Lung (tissue), 12 donors: Measurements from ENCODE around the gene DLG2. TPM values are rescaled to one million over a fixed set of nuclear protein-coding genes. Genes with fewer than 3 reads are reported as not detected.

Experiments
- ATAC-seq: fragments of 200-7000 bp; cut with Tn5 transposase; one replicate; pipeline ENCODE4 v1.9.1; 2020; ENCODE audit warnings: moderate number of reproducible peaks; ENCODE audit not compliant: insufficient read depth, low FRiP score
- DNase-seq, 3 donors: peaks; one replicate each; pipeline ENCODE4 v3.0.0-alpha.2; 2013 to 2017
- H3K27ac ChIP-seq, 2 donors: one replicate each; pipeline ENCODE4 v1.5.1; 2013; ENCODE audit warnings: mild to moderate bottlenecking in 2 of 2, moderate library complexity in 2 of 2, control low read depth in 1 of 2, inconsistent platforms in 1 of 2, low read depth in 1 of 2, low read length in 1 of 2
- H3K27me3 ChIP-seq, 3 donors: one replicate each; pipeline ENCODE4 v1.5.1; 2013; ENCODE audit warnings: low read length in 2 of 3; ENCODE audit not compliant: control insufficient read depth in 3 of 3, insufficient read depth in 3 of 3
- H3K36me3 ChIP-seq, 4 donors: one replicate each; pipeline ENCODE4 v1.5.1; 2013; ENCODE audit warnings: low read length in 4 of 4, mild to moderate bottlenecking in 1 of 4, moderate library complexity in 1 of 4; ENCODE audit not compliant: control insufficient read depth in 4 of 4, insufficient read depth in 4 of 4
- H3K4me1 ChIP-seq, 5 donors: one replicate each; pipeline ENCODE4 v1.5.1; 2013; ENCODE audit warnings: low read length in 5 of 5, mild to moderate bottlenecking in 2 of 5, moderate library complexity in 1 of 5; ENCODE audit not compliant: control insufficient read depth in 5 of 5, insufficient read depth in 5 of 5
- H3K4me3 ChIP-seq: one replicate; pipeline ENCODE4 v1.5.1; 2013; ENCODE audit warnings: mild to moderate bottlenecking, control low read depth, moderate library complexity
- H3K9ac ChIP-seq, 2 donors: one replicate each; pipeline ENCODE4 v1.5.1; 2013; ENCODE audit warnings: low read length in 2 of 2, control low read depth in 1 of 2; ENCODE audit not compliant: insufficient read depth in 1 of 2
- H3K9me3 ChIP-seq, 4 donors: one replicate each; pipeline ENCODE4 v1.5.1; 2013; ENCODE audit warnings: low read length in 3 of 4, mild to moderate bottlenecking in 1 of 4, moderate library complexity in 1 of 4; ENCODE audit not compliant: control insufficient read depth in 4 of 4, insufficient read depth in 3 of 4
- WGBS, 2 donors: extraction: QIAGEN DNeasy Blood & Tissue Kit; methylation state at CpG; one replicate each; pipeline ENCODE4 v1.1.7; 2013; 5-methylcytosine and 5-hydroxymethylcytosine counted together
- polyA plus RNA-seq, 2 donors: library from polyadenylated mRNA; stranded (reverse); fragments of 200-250 nt; gene quantifications; one replicate each; pipeline ENCODE4 v1.2.1, GENCODE V29; 2013
- total RNA-seq, 2 donors: library from RNA; depleted of rRNA in 1 of 2; stranded (reverse); fragments of >200 nt in 1 of 2; gene quantifications; one replicate each; pipeline ENCODE4 v1.2.1, GENCODE V29; 2014 to 2021
- TF ChIP-seq, protein P1 (sequence below): IDR thresholded peaks from 2 replicates; pipeline ENCODE4 v1.5.1; 2012; ENCODE audit warnings: mild to moderate bottlenecking; ENCODE audit errors: control extremely low read depth, extremely low read depth
- donor health status: control.
- donor health status: control.
- donor health status: Bipolar disorder and iron deficiency.
- donor health status: healthy.
- donor health status: DM: yes; HTN: yes; CAD: no.

Gene DLG2
- total and polyA plus RNA-seq, 4 donors: 0.32 to 24.1 (median 5.4) TPM

DNA sequence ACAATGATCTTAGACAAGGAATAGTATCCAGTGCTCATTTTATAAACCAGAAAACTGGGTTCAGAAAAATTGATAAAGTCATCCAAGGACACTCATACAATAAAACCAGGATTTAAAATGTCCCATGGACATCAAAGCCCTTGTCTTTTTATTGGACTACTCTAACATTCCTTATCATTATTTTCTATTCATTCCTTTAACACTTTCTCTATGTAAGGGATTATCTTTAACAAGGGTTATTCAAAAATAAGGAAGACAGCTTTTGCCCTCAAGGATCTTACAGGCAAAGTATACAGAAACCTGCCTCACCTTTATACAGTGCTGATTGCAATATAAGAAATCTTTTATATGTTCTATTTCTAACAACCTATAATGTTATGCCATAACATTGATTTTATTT lies 790.8 kb downstream of the DLG2 start:
- Histone ChIP-seq H3K4me3 (no peak overlapping the region), H3K4me1 (no peaks in the 10 kb centered on the region), H3K36me3 (no peaks in the 10 kb centered on the region), H3K27ac (no peak overlapping the region), H3K27me3 (no peaks in the 10 kb centered on the region), H3K9ac (no peak overlapping the region), H3K9me3 (no peaks in the 10 kb centered on the region)
- DNase-seq: no peak
- ATAC-seq: no peak
- TF ChIP-seq, protein P1, sequence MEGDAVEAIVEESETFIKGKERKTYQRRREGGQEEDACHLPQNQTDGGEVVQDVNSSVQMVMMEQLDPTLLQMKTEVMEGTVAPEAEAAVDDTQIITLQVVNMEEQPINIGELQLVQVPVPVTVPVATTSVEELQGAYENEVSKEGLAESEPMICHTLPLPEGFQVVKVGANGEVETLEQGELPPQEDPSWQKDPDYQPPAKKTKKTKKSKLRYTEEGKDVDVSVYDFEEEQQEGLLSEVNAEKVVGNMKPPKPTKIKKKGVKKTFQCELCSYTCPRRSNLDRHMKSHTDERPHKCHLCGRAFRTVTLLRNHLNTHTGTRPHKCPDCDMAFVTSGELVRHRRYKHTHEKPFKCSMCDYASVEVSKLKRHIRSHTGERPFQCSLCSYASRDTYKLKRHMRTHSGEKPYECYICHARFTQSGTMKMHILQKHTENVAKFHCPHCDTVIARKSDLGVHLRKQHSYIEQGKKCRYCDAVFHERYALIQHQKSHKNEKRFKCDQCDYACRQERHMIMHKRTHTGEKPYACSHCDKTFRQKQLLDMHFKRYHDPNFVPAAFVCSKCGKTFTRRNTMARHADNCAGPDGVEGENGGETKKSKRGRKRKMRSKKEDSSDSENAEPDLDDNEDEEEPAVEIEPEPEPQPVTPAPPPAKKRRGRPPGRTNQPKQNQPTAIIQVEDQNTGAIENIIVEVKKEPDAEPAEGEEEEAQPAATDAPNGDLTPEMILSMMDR: no peak

DNA sequence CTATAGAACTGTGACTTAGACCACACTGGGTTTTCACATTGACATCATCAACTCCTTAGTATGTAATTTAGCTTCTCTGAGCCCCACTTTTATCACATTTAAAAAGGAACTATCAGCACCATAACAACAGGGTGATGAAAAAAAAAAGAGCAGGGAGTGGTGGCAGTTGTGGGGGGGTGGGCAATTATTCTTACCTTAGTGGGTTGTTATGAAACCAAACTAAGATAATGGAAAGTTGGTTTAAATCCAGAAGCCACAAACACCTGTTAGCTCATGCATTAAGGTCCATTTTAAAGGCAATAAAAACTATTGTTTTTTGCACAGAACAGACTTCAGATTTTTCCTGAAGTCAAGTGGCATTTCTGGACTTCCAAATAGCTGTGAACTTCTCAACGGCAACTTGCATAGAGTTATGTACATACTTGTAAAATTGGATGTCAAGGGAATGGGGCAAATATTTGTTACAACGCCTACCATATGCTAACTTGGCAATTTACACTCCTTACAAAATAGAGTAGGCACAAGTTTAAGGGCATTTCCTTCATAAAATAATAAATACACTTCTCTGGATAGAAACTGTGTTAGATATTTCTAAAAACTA lies 793.6 kb downstream of the DLG2 start:
- TF ChIP-seq, protein P1: no peak
- ATAC-seq (no peak), DNase-seq (peak in 2 of 3 donors; percentile 1 to 14)
- WGBS, 2 donors: 60 to 79% methylated on average over 2 of the region's 2 CpGs
- no peaks in the 10 kb centered on the region for H3K36me3 ChIP-seq
- no peak overlapping the region for H3K9ac ChIP-seq
- H3K27me3 ChIP-seq: no peaks in the 10 kb centered on the region
- H3K9me3 ChIP-seq: no peaks in the 10 kb centered on the region
- no peak overlapping the region for H3K4me3 ChIP-seq
- H3K4me1 ChIP-seq: no peaks in the 10 kb centered on the region
- no peak overlapping the region for H3K27ac ChIP-seq

DNA sequence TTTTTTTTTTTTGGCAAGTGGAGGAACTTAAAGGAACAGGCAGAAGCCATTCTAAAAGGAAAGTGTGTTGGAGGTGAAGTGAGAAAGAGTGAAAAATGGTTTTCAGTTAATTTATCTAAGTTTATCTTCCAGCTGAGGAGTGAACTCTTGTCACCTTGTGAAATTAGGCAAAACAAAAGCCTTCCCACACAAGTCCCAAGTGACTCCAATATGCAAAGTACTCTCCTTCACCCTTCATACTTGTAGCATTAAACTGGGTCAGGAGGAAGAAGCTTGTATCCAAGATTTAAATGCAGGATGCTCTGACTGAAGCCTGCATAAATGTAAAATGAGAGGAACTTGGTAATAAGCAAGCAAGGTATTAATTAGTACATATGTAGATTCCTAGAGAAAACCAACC lies 796.8 kb downstream of the DLG2 start:
- TF ChIP-seq, protein P1: no peak
- Histone ChIP-seq H3K4me1 (peaks cover 0 to under 1% (median 0%) of the 10 kb centered on the region in 5 donors), H3K4me3 (no peak overlapping the region), H3K27ac (no peak overlapping the region), H3K9me3 (no peaks in the 10 kb centered on the region), H3K36me3 (no peaks in the 10 kb centered on the region), H3K27me3 (no peaks in the 10 kb centered on the region), H3K9ac (no peak overlapping the region)
- ATAC-seq: no peak
- DNase-seq: no peak

DNA sequence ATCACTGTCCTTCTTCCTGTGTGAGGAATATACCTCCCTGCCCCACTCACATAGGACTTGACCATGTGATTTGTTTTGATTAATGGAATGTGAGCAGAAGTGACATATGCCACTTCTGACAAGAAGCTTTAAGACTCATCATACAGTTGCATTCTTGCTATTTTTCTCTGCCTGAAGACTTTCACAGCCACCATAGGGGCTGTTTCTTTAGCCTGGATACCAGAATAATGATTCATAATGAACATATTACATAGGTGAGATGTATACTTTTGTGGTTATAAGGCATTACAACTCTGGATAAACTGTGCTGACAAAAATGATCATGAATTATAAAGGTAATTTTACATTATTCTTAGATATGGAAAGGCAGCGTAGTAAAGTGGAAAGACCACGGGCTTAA lies 798.0 kb downstream of the DLG2 start:
- no peak for ATAC-seq
- H3K27me3 ChIP-seq: no peaks in the 10 kb centered on the region
- H3K36me3 ChIP-seq: no peaks in the 10 kb centered on the region
- peaks cover 0 to 3% (median 0%) of the 10 kb centered on the region in 5 donors for H3K4me1 ChIP-seq
- TF ChIP-seq, protein P1: no peak
- WGBS, 2 donors: 62 to 94% methylated on average over 2 of the region's 2 CpGs
- no peak overlapping the region for H3K4me3 ChIP-seq
- no peaks in the 10 kb centered on the region for H3K9me3 ChIP-seq
- no peak overlapping the region for H3K9ac ChIP-seq
- DNase-seq: no peak
- H3K27ac ChIP-seq: no peak overlapping the region
